CD4-positive, alpha-beta T cell treated with Interleukin-4 for 4 hours (primary cell): Measurements from ENCODE around the gene EEIG1.
A peak's percentile ranks its signal among the peaks of the same experiment; 100 is the strongest.
"Not testable (repeated sequence)": the region's sequence is repeated elsewhere in the genome, so short reads cannot be mapped to it uniquely, and the experiment has no call there.

ENCODE experiments used
- DNase-seq: peaks from one replicate; pipeline ENCODE4 v3.0.0-alpha.2; 2020

EEIG1 gene

DNA sequence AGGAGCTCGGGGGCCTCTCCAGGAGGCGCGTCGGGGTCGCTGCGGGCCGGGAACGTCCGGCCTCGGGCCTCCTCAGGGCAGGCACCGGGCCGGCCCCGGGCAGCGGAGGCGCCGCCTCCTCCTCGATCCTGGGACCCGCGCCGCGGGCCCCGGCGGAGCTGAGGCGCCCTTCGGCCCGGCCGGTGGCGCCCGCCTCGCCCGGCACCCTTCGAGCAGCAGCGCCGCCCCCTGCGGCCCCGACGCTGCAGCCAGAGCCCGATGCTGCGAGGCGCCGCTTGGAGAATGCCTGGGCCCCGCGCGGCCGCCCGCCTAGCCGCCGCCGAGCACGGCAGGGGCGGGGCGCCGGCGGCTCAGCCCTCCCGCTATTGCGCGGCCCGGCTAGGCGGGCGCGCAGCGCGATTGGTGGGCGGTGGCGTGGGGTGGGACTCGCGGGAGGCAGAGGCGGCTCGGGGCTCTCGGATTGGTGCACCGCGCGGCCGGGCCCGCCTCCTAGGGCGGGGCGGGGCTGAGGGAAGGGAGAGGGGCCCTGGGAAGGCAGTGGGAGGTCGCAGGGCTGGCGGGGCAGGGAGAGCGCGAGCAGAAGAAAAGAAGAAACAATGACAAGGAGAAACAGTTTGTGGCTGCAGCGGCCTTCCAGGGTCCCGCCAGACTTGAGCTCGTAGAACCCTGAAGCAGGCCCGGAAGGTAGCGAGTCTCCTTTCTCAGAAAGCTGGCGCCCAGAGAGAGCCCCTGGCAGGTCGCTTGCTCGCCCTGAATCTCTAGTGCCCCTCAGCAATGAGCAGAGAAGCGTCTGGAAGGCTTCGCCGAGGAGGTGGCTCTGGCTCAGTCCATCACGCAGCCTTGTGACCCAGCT, at the start of gene EEIG1:
EEIG1 (minus strand) TSS at position 284 of the 853 bp plus-strand sequence. CDS start 852 bp downstream, outside the sequence.
- peak; percentile 95 for DNase-seq

- no peak for DNase-seq
Measured at GRCh38 chr9:128027705-128028104, 46.9 kb upstream of the EEIG1 start.

- peak; percentile 88 for DNase-seq
Measured at GRCh38 chr9:128026773-128027541, 46.2 kb upstream of the EEIG1 start.

- DNase-seq: peak; percentile 96
Measured at GRCh38 chr9:128026255-128026772, 45.5 kb upstream of the EEIG1 start.

DNA sequence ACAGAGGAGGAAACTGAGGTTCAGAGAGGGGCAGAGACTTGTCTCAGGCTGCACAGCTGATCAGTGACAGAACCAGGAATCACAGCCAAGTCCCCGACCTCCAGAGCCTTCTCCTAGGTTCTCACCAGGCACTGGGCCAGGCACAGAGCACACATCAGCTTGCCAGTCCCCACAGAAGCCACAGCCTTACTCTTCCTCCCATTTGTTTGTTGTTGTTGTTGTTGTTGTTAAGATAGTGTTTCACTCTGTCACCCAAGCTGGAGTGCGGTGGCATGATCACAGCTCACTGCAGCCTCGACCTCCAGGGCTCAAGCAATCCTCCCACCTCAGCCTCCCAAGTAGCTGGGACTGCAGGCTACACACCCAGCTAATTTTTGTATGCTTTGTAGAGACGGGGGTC, 44.9 kb upstream of the EEIG1 start:
- peak; percentile 65 for DNase-seq

GRCh38 chr9:128024761-128025308, 44.0 kb upstream of the EEIG1 start:
- no peak for DNase-seq

DNA sequence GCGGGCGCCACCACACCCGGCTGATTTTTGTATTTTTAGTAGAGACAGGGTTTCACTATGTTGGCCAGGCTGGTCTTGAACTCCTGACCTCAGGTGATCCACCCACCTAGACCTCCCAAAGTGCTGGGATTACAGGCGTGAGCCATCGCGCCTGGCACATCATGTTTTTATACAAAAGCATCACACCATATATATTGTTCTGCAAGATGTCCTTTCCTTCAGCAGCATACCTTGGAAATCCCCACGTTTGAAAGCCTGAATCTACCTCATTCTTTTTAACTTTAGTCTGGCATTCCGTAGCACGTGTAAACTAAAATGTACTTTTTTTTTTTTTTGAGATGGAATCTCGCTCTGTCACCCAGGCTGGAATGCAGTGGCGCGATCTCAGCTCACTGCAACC, 42.9 kb upstream of the EEIG1 start:
- DNase-seq: not testable (repeated sequence)

GRCh38 chr9:128022886-128023285, 42.1 kb upstream of the EEIG1 start:
- DNase-seq: no peak

- no peak for DNase-seq
Measured at GRCh38 chr9:128021098-128021497, 40.3 kb upstream of the EEIG1 start.

- no peak for DNase-seq
Measured at GRCh38 chr9:128020692-128021091, 39.9 kb upstream of the EEIG1 start.

DNA sequence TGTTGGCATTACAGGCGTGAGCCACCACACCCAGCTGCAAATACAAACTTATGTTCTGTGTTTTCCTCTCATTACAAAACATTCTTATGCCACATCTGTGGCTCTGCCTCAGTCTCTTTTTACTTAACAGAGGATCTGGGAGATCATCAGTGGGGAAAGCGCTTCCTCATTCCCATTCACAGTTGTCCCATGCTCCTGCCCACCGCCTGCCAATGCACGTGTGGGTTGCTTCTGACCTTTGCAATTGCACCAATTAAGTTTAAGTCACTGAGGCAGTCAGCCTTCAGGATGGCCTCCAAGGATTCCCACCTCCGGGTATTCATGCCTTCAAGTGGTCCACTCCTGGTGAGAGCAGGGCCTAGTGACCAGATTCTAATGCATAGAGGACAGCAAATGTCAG, 34.9 kb upstream of the EEIG1 start:
- no peak for DNase-seq

GRCh38 chr9:128011071-128011817, 30.5 kb upstream of the EEIG1 start:
- DNase-seq: no peak

DNA sequence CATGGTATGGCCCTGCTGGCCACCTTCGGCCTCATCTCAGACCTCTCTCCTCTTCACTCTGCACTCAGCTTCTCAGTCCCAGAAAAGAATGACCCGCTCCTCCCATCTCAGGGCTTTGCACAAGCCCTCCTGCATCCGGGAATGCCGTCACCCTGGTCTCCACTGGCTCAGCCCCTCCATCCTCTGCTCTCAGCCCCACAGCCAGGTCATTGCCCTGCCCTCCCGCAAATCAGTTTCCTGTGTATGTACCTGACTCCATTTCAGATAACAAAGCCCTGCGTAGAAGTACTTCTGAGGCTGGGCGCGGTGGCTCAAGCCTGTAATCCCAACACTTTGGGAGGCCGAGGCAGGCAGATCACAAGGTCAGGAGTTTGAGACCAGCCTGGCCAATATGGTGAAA, 28.9 kb upstream of the EEIG1 start:
- DNase-seq: no peak

GRCh38 chr9:128008171-128008570, 27.4 kb upstream of the EEIG1 start:
- DNase-seq: no peak

DNA sequence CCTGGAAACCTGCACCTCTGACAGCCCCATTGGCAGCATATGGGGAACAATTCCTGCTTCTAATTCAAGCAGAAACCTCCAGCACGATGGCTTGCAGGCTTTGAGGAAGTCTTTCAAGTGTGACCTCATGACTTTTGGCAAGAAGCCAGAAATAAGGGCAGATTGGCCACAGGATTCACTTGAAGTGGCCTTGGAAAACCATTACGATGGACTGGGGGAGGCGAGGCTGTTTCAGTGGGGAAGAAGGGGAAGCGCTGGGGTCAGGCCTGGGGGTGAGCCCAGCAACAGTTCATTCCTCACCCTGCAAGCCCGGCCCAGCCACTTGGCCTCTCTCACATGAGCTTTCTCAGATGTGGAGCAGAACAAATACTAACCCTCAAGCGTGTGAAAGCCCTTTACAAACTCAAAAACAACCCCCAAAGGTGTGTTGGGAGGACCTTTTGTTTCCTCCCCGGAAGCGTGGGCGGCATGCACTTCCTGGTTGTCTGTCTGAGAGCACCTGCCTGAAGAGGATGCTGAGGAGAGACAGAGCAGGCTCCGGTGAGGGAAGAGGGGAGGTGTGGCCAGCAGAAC, 26.9 kb upstream of the EEIG1 start:
- DNase-seq: peak; percentile 97

DNA sequence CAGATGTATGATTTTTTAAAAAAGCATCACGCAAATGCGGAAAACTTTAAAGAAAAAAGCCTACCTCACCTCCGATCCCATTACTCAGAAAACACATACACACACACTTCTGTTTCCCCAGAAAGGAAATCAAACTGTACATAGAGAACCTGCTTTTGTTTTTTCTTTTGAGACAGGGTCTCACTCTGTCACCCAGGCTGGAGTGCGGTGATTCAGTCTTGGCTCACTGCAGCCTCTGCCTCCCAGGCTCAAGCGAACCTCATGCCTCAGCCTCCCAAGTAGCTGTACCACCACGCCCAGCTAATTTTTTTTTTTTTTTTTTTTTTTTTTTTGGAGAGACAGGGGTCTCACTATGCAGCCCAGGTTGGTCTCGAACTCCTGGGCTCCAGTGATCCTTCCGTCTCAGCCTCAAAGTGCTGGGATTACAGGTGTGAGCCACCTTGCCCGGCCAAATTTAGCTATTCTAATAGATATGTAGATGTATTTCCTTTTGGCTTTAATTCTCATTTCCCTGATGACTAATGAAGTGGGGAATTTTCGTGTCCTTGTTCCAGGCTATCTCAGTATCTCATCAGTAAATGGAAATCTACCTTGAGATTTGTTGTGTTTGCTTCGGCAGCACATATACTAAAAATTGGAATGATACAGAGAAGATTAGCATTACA, 25.7 kb upstream of the EEIG1 start:
- peak; percentile 49 for DNase-seq

- no peak for DNase-seq
Measured at GRCh38 chr9:128005923-128006322, 25.1 kb upstream of the EEIG1 start.

- no peak for DNase-seq
Measured at GRCh38 chr9:128003966-128004604, 23.3 kb upstream of the EEIG1 start.

DNA sequence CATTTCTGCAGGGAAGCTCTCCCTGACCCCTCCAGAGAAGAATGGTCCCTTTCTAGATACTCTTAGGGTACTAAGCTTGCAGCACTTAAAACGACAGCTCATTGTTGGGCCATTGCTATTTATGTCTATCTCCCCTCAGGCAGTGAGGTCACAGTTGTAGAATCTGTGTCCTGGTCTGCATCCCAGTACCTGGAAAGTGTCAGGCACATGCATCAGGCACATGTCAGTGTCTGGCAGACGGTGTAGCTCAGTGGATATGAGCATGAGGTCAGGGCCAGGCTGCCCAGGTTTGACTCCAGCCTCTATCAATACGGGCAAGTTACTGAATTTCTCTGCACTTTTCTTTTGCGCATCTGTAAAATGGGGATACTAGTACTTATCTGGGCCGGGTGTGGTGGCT, 22.2 kb upstream of the EEIG1 start:
- no peak for DNase-seq

GRCh38 chr9:128001779-128002298, 21.1 kb upstream of the EEIG1 start:
- DNase-seq: no peak

GRCh38 chr9:128001151-128001778, 20.5 kb upstream of the EEIG1 start:
- no peak for DNase-seq
